Tibial nerve (tissue), 3 donors: ENCODE measurements around the gene RHOD.

Experiments used
- POLR2A ChIP-seq, 2 donors: fragments of 450-650 bp; IDR thresholded peaks; one replicate each; pipeline ENCODE4 v1.6.1; 2017; ENCODE audit warnings: antibody characterized with exemption in 2 of 2, mild to moderate bottlenecking in 2 of 2, moderate library complexity in 2 of 2
- TF ChIP-seq, protein P1 (sequence below), 5 experiments: fragments of 200-600 bp in 3 of 5; fragments of 450-650 bp in 2 of 5; sonication (generic) in 3 of 5; IDR thresholded peaks; one replicate each; pipeline ENCODE4 v1.5.1; 2016 to 2019; ENCODE audit warnings: antibody characterized with exemption in 5 of 5, mild to moderate bottlenecking in 3 of 5, moderate library complexity in 2 of 5

- TF ChIP-seq, protein P1, sequence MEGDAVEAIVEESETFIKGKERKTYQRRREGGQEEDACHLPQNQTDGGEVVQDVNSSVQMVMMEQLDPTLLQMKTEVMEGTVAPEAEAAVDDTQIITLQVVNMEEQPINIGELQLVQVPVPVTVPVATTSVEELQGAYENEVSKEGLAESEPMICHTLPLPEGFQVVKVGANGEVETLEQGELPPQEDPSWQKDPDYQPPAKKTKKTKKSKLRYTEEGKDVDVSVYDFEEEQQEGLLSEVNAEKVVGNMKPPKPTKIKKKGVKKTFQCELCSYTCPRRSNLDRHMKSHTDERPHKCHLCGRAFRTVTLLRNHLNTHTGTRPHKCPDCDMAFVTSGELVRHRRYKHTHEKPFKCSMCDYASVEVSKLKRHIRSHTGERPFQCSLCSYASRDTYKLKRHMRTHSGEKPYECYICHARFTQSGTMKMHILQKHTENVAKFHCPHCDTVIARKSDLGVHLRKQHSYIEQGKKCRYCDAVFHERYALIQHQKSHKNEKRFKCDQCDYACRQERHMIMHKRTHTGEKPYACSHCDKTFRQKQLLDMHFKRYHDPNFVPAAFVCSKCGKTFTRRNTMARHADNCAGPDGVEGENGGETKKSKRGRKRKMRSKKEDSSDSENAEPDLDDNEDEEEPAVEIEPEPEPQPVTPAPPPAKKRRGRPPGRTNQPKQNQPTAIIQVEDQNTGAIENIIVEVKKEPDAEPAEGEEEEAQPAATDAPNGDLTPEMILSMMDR (IDR thresholded peaks at IDR 0.05): no peak
- no peak for TF ChIP-seq POLR2A (IDR thresholded peaks at IDR 0.05)
Measured at GRCh38 chr11:67051945-67052488, 4.6 kb upstream of the RHOD start.
